Stomach (tissue), 4 donors: ENCODE results near the gene YWHAB.

Experiments
- EP300 ChIP-seq: sonication (generic); formaldehyde crosslinking; IDR thresholded peaks from one replicate; pipeline ENCODE4 v1.6.1; 2017; ENCODE audit warnings: antibody characterized with exemption
- POLR2A ChIP-seq, 4 donors: fragments of 450-650 bp; IDR thresholded peaks; one replicate each; pipeline ENCODE4 v1.6.1; 2016; ENCODE audit warnings: antibody characterized with exemption in 4 of 4, control low read depth in 2 of 4, mild to moderate bottlenecking in 1 of 4, moderate library complexity in 1 of 4
- POLR2AphosphoS5 ChIP-seq, 3 donors: sonication (generic); formaldehyde crosslinking; IDR thresholded peaks; one replicate each; pipeline ENCODE4 v1.6.1; 2016; ENCODE audit warnings: antibody characterized with exemption in 3 of 3
- TF ChIP-seq, protein P1 (sequence below), 7 experiments: fragments of 450-650 bp in 4 of 7; fragments of 200-600 bp in 3 of 7; sonication (generic) in 3 of 7; IDR thresholded peaks; one replicate each; pipeline ENCODE4 v1.5.1; 2016 to 2019; ENCODE audit warnings: antibody characterized with exemption in 7 of 7, control low read depth in 2 of 7, mild to moderate bottlenecking in 1 of 7

DNA sequence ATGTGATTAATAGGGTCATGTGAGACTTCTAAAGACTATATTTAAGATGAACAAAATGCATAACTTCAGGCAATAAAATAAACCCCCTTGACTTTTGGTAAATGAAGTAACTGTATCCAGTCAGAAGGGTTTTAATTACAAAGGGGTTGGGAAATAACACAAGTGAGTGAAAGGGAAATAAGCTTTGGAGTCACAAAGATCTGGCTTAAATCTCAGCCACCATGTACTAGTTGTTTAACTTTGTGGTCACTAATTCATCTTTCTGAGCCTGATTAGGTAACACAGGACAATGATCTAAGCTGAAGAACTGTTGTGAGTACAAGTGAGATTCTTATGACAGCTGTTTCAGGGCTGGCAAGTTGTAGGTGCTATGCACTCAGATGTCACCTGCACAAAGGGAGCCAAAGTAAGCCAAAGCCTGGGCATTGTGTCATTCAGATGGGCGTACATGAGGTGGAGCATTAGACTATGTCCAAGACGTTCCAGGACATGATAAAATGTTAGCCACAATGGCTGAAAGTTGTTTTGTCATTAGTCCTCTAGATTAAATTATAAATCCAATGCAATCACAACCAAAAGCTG is 60.9 kb downstream of the YWHAB start:
- TF ChIP-seq, protein P1, sequence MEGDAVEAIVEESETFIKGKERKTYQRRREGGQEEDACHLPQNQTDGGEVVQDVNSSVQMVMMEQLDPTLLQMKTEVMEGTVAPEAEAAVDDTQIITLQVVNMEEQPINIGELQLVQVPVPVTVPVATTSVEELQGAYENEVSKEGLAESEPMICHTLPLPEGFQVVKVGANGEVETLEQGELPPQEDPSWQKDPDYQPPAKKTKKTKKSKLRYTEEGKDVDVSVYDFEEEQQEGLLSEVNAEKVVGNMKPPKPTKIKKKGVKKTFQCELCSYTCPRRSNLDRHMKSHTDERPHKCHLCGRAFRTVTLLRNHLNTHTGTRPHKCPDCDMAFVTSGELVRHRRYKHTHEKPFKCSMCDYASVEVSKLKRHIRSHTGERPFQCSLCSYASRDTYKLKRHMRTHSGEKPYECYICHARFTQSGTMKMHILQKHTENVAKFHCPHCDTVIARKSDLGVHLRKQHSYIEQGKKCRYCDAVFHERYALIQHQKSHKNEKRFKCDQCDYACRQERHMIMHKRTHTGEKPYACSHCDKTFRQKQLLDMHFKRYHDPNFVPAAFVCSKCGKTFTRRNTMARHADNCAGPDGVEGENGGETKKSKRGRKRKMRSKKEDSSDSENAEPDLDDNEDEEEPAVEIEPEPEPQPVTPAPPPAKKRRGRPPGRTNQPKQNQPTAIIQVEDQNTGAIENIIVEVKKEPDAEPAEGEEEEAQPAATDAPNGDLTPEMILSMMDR (IDR thresholded peaks at IDR 0.05): no peak
- TF ChIP-seq POLR2A (IDR thresholded peaks at IDR 0.05): no peak
- no peak for TF ChIP-seq EP300
- TF ChIP-seq POLR2AphosphoS5 (IDR thresholded peaks at IDR 0.05): no peak
